RWPE2 (cell line): ENCODE measurements around the gene PGR.

Source experiments
- ATAC-seq: fragments of 200-7000 bp; cut with Tn5 transposase; 3 replicates; pipeline ENCODE4 v1.9.1; 2021; ENCODE audit warnings: low read depth
- DNase-seq: peaks from one replicate; pipeline ENCODE4 v3.0.0-alpha.2; 2020; ENCODE audit warnings: low spot score
- H3K27ac ChIP-seq: fragments of 450-650 bp; 2 replicates; pipeline ENCODE4 v1.5.1; 2017; ENCODE audit warnings: mild to moderate bottlenecking; ENCODE audit not compliant: poor library complexity, severe bottlenecking
- H3K27me3 ChIP-seq: fragments of 250-450 bp; sonication (Bioruptor Pico); 2 replicates; pipeline ENCODE4 v1.5.1; 2021; ENCODE audit warnings: mild to moderate bottlenecking, moderate library complexity; ENCODE audit not compliant: insufficient read depth, poor library complexity, severe bottlenecking
- H3K36me3 ChIP-seq: fragments of 250-450 bp; sonication (Bioruptor Pico); 2 replicates; pipeline ENCODE4 v1.5.1; 2020; ENCODE audit warnings: low read depth, mild to moderate bottlenecking, moderate library complexity
- H3K4me1 ChIP-seq: fragments of 250-450 bp; sonication (Bioruptor Pico); 2 replicates; pipeline ENCODE4 v1.5.1; 2021; ENCODE audit warnings: mild to moderate bottlenecking, moderate library complexity; ENCODE audit not compliant: insufficient read depth, poor library complexity, severe bottlenecking
- H3K4me3 ChIP-seq: fragments of 250-450 bp; sonication (Bioruptor Pico); 2 replicates; pipeline ENCODE4 v1.5.1; 2021; ENCODE audit warnings: mild to moderate bottlenecking, moderate library complexity; ENCODE audit not compliant: severe bottlenecking
- H3K9me3 ChIP-seq: fragments of 250-450 bp; sonication (Bioruptor Pico); 2 replicates; pipeline ENCODE4 v1.5.1; 2021; ENCODE audit warnings: mild to moderate bottlenecking, moderate library complexity; ENCODE audit not compliant: severe bottlenecking
- TF ChIP-seq, protein P1 (sequence below): fragments of 450-650 bp; IDR thresholded peaks from one replicate; pipeline ENCODE4 v1.5.1; 2017; ENCODE audit warnings: mild to moderate bottlenecking, moderate library complexity; ENCODE audit not compliant: poor library complexity, severe bottlenecking

Gene PGR

GRCh38 chr11:101083335-101083734 lies 46.3 kb downstream of the PGR start:
- Histone ChIP-seq H3K9me3 (no peaks in the 10 kb centered on the region), H3K27me3 (no peaks in the 10 kb centered on the region), H3K4me3 (no peak overlapping the region), H3K27ac (no peak overlapping the region), H3K4me1 (no peaks in the 10 kb centered on the region), H3K36me3 (no peaks in the 10 kb centered on the region)
- DNase-seq (no peak), ATAC-seq (no peak)
- TF ChIP-seq, protein P1, sequence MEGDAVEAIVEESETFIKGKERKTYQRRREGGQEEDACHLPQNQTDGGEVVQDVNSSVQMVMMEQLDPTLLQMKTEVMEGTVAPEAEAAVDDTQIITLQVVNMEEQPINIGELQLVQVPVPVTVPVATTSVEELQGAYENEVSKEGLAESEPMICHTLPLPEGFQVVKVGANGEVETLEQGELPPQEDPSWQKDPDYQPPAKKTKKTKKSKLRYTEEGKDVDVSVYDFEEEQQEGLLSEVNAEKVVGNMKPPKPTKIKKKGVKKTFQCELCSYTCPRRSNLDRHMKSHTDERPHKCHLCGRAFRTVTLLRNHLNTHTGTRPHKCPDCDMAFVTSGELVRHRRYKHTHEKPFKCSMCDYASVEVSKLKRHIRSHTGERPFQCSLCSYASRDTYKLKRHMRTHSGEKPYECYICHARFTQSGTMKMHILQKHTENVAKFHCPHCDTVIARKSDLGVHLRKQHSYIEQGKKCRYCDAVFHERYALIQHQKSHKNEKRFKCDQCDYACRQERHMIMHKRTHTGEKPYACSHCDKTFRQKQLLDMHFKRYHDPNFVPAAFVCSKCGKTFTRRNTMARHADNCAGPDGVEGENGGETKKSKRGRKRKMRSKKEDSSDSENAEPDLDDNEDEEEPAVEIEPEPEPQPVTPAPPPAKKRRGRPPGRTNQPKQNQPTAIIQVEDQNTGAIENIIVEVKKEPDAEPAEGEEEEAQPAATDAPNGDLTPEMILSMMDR: no peak

DNA sequence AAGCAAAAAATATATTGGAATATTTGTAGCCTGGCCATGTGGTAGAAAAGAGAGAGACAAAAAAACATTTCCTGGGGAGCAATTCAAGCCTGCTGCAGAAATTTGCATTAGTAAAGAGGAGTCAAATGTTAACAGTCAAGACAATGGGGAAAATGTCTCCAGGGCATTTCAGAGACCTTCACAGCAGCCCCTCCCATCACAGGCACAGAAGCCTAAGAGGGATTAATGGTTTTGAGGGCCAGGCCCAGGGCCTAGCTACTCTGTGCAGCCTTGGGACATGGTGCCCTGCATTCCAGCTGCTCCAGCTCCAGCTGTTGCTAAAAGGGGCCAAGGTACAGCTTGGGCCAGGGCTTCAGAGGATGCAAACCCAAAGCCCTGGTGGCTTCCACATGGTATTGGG lies 46.8 kb downstream of the PGR start:
- no peaks in the 10 kb centered on the region for H3K27me3 ChIP-seq
- H3K4me3 ChIP-seq: no peak overlapping the region
- H3K4me1 ChIP-seq: no peaks in the 10 kb centered on the region
- H3K27ac ChIP-seq: no peak overlapping the region
- ATAC-seq (no peak), DNase-seq (no peak)
- no peaks in the 10 kb centered on the region for H3K36me3 ChIP-seq
- TF ChIP-seq, protein P1: no peak
- H3K9me3 ChIP-seq: no peaks in the 10 kb centered on the region

DNA sequence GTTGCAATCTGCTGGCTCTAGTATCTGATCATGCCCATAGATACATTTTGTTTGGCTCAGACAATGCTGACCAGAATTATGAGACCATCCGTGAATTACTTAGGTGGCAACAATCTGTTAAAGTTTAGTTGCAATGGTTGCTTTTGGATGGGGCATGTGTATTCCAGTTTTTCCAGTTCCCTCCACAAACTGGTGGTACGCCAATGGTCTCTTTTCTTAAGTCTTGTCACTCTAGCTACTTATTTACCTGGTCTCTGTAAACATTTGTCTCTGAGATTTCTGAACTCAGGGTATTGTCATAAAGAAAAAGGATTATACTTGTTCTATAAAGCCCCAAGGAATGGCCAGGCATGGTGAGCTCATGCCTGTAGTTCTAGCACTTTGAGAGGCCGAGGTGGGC lies 65.9 kb downstream of the PGR start:
- Histone ChIP-seq H3K4me3 (no peak overlapping the region), H3K36me3 (no peaks in the 10 kb centered on the region), H3K4me1 (no peaks in the 10 kb centered on the region), H3K27ac (no peak overlapping the region), H3K27me3 (no peaks in the 10 kb centered on the region), H3K9me3 (no peaks in the 10 kb centered on the region)
- ATAC-seq: no peak
- no peak for DNase-seq
- TF ChIP-seq, protein P1: no peak

- ATAC-seq (no peak), DNase-seq (no peak)
- H3K27me3 ChIP-seq: no peaks in the 10 kb centered on the region
- no peaks in the 10 kb centered on the region for H3K9me3 ChIP-seq
- H3K4me3 ChIP-seq: no peak overlapping the region
- H3K36me3 ChIP-seq: no peaks in the 10 kb centered on the region
- H3K27ac ChIP-seq: no peak overlapping the region
- TF ChIP-seq, protein P1: no peak
- no peaks in the 10 kb centered on the region for H3K4me1 ChIP-seq
Measured at GRCh38 chr11:101061606-101062005, 68.0 kb downstream of the PGR start.

- DNase-seq (no peak), ATAC-seq (no peak)
- Histone ChIP-seq H3K36me3 (no peaks in the 10 kb centered on the region), H3K27ac (no peak overlapping the region), H3K4me1 (no peaks in the 10 kb centered on the region), H3K27me3 (no peaks in the 10 kb centered on the region), H3K4me3 (no peak overlapping the region), H3K9me3 (no peaks in the 10 kb centered on the region)
- TF ChIP-seq, protein P1: no peak
Measured at GRCh38 chr11:101059331-101059730, 70.3 kb downstream of the PGR start.
